ENCODE measurements around the gene GRIN2C.
A peak's percentile ranks its signal among the peaks of the same experiment; 100 is the strongest.
"Not testable (repeated sequence)": the region's sequence is repeated elsewhere in the genome, so short reads cannot be mapped to it uniquely, and the experiment has no call there.

Gene GRIN2C

DNA sequence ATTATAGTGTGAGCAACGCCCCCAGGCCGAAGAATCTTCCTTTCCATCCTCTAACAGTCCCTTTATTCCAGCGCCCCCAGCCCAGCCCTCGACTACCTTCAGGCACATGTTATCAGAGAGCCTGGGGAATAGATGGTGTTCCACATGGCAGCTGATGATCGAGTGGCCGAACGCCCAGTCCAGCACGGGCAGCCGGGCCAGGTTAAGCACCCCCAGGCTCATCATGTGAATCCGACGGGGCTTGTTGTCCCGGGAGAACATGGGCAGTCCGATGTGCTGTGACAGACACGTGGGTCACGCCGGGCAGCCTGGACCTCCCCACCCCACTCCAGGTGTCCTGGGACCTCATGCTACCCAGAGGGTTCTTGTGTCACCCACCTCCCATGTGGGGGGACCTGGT, 19.6 kb upstream of the GRIN2C start:
- no peak for DNase-seq (ENCODE audit: low read depth in 2 of 2)

- no peak for DNase-seq (ENCODE audit: low read depth in 2 of 2)
Observed at GRCh38 chr17:74878658-74879057, 19.0 kb upstream of the GRIN2C start.

DNA sequence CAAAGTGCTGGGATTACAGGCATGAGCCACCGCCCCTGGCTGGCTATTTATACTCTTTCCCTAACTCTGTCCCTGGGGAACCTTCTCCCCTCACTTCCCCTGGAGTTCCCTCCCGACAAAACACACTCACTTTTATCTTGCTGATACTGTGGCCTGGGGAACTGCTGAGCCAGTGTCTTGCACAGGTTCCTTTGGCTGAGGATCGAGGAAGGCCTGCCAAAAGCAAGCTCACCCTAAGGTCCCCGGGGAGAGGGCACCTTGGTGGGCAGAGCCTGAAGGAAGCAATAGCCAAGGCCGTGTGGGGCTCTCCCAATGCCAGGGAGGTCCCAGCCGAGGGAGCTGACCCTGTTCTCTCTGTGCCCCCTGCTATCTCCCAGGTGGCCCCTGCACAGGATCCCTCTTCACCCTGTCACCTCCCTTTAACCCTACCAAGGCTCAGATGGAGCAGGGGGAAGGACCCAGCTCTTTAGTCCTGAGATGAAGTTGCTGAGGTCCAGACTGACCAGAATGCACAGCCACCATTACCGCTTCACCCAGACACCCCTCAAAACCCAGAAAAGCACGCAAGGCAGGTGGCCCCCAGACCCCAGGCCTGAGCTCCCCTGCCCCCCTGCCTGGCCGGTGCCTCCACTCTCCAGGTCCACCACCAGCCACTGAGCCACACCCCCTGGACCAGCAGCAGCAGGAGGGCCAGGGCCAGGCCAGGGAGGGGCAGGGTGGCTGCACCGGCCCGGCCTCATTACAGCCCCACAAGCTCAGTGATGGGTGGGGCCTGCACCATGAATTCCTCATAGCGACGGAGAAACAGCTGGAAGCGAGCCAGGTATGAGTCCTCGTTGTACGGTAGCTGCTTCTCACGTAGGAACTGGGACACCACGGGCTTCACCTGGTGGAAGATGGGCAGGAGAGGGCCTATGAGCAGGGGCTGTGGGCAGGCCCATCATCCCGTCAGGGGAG, 18.2 kb upstream of the GRIN2C start:
- DNase-seq (ENCODE audit: low read depth in 2 of 2) = no peak

DNA sequence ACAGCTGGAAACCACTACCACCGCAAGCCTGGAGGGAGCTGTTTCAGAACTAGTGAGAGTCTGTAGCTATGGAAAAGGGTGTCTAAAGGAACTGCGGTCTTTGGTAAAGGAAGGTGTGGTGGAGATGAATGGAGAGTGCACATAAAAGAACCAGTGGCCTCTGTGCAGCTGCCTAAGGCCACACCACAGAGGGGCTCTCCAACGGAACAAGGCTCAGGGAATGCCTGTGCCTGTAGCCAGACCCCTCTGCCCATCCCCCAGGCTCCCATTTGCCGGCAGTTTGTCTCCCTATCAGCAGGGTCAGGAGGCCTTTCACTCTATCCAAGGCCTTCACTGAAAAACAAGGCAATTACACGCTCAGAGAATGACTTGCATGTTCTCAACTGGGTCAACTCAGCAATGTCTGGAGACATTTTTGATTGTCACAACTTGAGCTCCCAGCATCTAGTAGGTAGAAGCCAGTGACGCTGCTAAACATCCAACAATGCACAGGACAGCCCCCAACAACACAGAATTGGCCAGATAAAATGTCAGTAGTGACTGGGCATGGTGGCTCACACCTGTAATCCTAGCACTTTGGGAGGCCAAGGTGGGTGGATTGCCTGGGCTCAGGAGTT, 16.4 kb upstream of the GRIN2C start:
- no peak for DNase-seq (ENCODE audit: low read depth in 2 of 2)

DNA sequence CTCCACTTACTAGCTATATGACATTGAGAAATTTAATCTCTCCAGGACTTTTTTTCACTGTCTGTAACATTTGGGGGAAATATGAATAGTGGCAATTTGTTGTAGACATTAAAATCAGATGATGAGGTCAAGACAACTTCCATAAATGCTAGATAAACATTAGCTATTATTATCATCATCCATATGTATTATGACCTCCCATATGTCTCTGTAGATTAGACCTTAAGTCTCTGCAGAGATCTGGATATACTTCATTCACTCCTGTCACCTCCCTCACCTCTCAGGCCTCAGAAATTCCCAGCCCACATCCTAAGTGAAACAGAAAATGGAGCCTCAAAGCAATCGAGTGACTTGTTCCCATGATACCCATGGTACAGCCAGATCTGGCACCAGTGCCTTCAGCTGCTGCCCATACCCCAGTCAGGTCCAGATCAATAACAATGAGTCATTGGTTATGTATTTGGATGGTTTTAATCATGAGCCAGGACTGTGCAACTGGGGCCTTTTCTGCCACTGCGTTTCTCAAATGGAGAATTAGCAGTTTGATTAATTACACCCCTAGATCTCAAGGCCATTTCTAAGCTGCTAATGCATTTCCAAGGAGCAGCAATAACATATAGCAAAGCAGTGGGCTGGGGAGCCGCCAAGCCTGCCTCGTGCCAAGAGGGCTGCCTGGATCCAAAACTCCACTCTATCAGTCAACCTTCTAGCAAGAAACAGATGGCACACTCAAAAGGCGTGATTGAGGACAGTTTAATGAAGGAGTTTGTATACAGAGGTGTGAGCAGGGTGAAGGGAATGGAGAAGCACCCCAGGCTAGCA, 15.7 kb upstream of the GRIN2C start:
- DNase-seq (ENCODE audit: low read depth in 2 of 2) = no peak

GRCh38 chr17:74874615-74875037, 14.9 kb upstream of the GRIN2C start:
- no peak for DNase-seq (ENCODE audit: low read depth in 2 of 2)

DNA sequence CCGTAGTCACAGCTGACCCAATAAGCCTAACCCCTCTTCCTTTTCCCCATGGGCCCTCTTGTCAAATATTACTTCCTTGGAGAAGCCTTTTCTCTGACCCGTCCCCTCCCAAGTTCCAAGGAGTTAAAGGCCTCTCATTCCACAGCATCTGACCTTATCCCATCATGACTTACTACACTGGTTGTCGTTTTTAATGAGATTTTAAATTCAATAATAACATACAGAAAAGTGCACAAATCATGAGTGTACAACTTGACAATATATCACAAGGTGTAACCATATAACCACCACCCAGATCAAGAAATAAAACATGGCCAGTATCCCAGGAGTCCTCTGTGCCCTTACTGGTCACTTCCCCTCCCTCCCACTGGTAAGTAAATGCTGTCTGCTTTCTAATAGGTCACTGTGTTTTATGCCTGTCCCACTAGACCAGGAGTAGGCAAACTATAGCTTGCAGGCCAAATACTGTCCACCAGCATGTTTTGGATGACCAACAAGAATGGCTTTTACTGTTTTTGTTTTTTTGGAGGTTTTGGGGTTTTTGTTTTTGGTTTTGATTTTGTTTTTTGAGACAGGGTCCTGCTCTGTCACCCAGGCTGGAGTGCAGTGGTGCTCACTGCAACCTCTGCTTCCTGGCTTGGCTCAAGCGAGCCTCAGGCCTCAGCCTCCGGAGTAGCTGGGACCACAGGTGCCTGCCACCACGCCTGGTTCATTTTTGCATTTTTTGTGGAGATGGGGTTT, 14.4 kb upstream of the GRIN2C start:
- no peak for DNase-seq (ENCODE audit: low read depth in 2 of 2)

GRCh38 chr17:74873037-74873873, 13.6 kb upstream of the GRIN2C start:
- peak; percentile 98 to 99 for DNase-seq (ENCODE audit: low read depth in 2 of 2)

- DNase-seq (ENCODE audit: low read depth in 2 of 2) = no peak
Observed at GRCh38 chr17:74872313-74873036, 12.8 kb upstream of the GRIN2C start, which contains the start of gene FDXR. FDXR (minus strand) TSS chr17:74872994; CDS start chr17:74872944, 50 bp downstream.

DNA sequence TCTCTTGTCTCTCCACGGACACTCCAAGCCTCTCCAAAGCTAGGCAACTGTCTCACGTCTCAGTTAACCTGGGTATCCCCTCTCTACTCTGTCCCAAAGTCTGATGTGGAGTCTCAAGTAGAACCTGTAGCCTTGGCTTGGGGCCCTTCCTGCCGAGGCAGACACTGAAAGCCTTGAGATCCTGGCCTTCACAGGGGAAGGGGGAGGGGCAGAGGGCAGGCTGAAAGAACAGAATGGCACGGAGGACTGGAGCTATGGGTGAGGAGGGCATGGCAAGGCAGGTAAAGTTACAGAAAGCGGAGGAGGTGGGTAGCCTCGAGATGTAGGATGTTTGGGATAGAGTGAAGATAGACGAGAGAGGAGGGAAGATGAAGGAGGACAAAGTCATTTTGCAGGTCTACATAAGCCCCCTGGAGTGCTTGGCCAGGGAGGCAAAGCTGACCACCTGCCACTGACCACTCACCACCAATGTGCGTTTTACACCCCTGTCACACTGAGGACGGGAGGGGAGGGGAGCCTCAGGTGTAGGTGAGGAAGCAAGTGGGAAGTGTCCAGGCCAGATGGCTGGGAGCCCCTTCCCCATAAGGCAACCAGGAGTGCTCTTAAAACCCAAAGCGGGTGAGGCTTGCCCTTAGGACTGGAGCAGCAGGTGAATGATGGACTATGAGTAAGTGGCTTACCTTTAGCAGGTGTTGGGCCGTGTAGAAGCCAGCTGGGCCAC, 11.8 kb upstream of the GRIN2C start:
- no peak for DNase-seq (ENCODE audit: low read depth in 2 of 2)

DNA sequence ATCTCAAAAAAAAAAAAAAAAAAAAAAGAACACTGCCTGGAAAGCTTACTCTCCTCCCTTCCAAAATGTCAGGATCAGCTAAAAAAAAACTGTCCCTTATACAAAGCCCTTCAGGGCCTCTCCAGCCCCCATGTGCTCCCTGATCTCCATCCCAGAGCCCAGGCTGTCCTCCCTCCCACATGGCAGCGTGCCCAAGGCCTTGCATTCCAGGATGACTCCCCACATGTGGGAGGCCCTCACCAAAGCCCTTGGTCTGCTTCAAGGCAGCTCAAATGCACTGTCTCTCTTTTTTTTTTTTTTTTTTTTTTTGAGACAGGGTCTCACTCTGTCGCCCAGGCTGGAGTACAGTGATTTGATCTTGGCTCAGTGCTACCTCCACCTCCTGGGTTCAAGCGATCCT, 10.8 kb upstream of the GRIN2C start:
- DNase-seq (ENCODE audit: low read depth in 2 of 2) = no peak

GRCh38 chr17:74870028-74870427, 10.3 kb upstream of the GRIN2C start:
- not testable (repeated sequence) for DNase-seq (ENCODE audit: low read depth in 2 of 2)

- DNase-seq (ENCODE audit: low read depth in 2 of 2) = no peak
Observed at GRCh38 chr17:74868908-74869255, 9.2 kb upstream of the GRIN2C start.

- no peak for DNase-seq (ENCODE audit: low read depth in 2 of 2)
Observed at GRCh38 chr17:74868251-74868907, 8.7 kb upstream of the GRIN2C start.

GRCh38 chr17:74866198-74866835, 6.6 kb upstream of the GRIN2C start:
- DNase-seq (ENCODE audit: low read depth in 2 of 2) = no peak

DNA sequence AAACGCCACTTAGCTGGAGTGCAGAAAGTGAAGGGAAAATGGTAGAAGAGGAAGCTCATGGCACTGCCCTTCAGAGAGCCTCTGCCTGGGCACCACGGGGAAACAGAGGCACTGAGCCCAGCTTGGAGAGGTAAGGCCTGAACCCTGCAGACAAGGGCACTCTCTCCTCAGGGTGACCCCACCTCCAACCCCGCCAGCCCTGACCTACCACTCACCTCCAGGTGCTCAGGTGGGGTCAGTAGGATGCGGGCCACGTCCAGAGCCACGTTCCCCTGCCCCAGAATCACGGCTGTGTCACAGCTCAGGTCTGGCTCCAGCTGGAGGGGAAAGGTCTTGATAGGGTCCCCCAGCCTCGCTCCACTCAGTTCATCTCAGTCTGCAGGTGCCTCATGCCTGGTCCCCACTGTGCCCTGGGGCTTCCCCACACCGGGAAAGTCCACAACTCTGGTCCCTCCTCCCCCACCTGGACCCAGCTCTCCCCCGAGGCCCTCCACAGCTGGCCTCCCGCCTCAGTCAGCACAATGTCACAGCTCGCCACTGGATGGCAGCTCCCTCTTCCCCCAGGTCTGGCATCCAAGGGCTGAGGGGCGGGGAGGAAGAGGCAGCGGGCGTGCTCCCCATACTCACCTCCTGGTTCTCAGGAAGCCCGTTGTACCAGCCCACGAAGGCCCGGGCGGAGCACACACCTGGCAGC, 6.0 kb upstream of the GRIN2C start:
- no peak for DNase-seq (ENCODE audit: low read depth in 2 of 2)

DNA sequence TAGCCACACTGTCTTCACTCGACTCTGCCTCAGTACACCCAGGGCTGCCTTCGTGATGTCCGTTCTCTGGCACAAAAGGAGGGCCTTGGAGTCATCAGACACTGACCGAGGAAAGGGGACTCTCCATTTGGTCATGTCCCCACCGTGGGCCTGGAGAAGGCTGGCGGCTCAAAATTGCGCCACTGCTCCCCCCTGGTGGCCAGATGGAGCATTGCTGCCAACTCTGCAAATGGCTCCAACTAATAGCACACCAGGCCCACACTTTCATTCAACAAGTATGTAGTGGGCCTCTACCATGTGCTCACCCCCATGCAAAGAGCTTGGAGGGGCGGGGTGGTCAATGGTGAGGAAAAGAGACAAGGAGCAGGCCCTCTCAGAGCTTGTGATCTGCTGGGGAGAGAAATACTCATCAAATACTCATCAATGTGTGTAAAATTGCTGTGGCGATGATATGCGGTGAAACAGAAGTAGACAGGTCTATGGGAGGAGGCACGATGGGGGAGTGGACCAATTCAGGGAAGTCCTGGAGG, 5.2 kb upstream of the GRIN2C start:
- DNase-seq (ENCODE audit: low read depth in 2 of 2) = peak; percentile 51 to 68
